Measurements from ENCODE around the gene SULT1C4. TPM values are rescaled to one million over a fixed set of nuclear protein-coding genes. Genes with fewer than 3 reads are reported as not detected.

SULT1C4 gene
- total RNA-seq, 1 donor from 2014 or later: 1.8 TPM

DNA sequence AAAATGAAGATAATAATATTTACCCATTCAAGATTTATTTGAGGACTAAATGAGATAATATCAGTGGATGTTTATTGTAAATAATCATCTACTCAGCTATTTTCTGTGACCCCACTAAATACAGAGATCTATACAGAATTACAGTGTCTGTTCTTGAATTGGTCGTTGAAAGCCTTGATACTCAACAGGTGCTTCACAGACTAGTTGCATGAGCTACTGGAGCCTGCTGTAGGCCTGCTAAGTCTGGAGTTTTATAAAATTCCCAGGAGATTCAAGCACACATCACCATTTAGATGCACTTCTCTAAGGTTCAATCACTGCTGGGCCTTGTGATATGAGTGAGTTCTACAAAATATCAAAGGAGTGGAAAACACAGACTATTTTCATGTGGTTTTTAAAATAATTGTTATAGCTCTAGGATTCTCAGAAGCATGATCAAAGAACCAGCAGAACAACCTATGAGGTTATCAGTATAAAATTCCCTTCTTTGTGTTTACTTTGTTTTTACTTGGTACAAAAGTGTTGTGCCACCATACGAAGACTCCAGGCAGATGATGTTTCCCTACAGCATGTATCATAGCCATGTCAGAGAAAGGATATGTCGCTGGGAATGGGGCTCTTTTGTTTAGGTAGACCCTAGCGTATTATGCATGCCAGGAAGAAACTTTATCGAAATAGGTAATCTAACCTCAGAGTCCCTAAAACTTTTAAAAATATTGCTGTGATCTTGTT is 7.1 kb downstream of the SULT1C4 start:
- no peak overlapping the region for H3K4me2 ChIP-seq (ENCODE audit: low read length)
- no peak overlapping the region for H3K27ac Mint-ChIP-seq (ENCODE audit: unreplicated experiment)
- no peak overlapping the region for H3K4me3 ChIP-seq (ENCODE audit: insufficient read depth, low read depth, low read length)
- no peaks in the 10 kb centered on the region for H3K36me3 Mint-ChIP-seq (ENCODE audit: low read depth, unreplicated experiment)
- no peak overlapping the region for H3K4me3 Mint-ChIP-seq (ENCODE audit: unreplicated experiment)
- H3K36me3 ChIP-seq (ENCODE audit: insufficient read depth, low read length): no peaks in the 10 kb centered on the region
- H3K9me3 Mint-ChIP-seq (ENCODE audit: unreplicated experiment): peaks cover 2% of the 10 kb centered on the region
- DNase-seq (ENCODE audit: low read depth): no peak
- peak; percentile 9 for FAIRE-seq
- H3K27me3 ChIP-seq (ENCODE audit: insufficient read depth, low read length): no peaks in the 10 kb centered on the region
- H3K4me1 Mint-ChIP-seq (ENCODE audit: low read depth, unreplicated experiment): peaks cover 17% of the 10 kb centered on the region
- H3K9ac ChIP-seq (ENCODE audit: low read length): no peak overlapping the region
- H3K4me1 ChIP-seq (ENCODE audit: insufficient read depth, low read length): peaks cover 3% of the 10 kb centered on the region
- H3K27ac ChIP-seq (ENCODE audit: low read depth, low read length): no peak overlapping the region
- H3K9me3 ChIP-seq (ENCODE audit: insufficient read depth, low read depth, low read length): no peaks in the 10 kb centered on the region
- no peak overlapping the region for H2AFZ ChIP-seq (ENCODE audit: low read depth, low read length)
- no peaks in the 10 kb centered on the region for H4K20me1 ChIP-seq (ENCODE audit: insufficient read depth, low read length)
- no peak for TF ChIP-seq EZH2 (IDR thresholded peaks at IDR 0.05; ENCODE audit: insufficient read depth, low read length)
- no peaks in the 10 kb centered on the region for H3K27me3 Mint-ChIP-seq (ENCODE audit: low read depth, unreplicated experiment)
- no peaks in the 10 kb centered on the region for H3K79me2 ChIP-seq (ENCODE audit: insufficient read depth, low read length)

DNA sequence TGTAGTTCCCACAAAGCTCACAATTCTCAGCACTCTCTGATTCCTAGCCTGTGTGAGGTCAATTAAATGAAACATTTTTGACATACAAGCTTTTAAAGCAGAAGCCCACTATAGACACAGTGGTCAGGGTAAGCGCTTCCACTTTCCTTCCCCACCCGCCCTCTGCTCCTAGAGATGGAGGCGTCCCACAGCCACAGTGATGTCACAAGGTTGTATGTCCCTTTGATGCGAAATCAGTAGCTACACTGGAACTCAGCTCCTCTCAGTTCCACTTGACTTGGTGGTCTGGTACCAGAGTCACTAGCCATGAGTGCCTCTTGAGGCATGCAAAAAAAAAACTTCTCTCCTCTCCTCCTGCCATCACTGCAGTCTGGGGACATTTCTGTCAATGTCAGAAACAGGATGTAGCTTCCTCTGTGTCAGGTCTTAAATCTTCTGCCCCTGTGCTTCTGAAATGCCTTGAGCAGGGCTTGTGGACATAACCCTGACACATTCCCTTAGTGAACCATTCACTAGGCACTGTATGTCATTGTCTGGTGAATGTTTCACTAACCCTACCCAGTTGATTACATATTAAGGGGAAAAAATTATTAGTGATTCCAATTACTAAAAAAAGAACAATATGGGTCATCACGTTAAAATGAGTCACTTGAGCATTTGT is 7.8 kb downstream of the SULT1C4 start:
- Histone ChIP-seq H3K4me3 (ENCODE audit: insufficient read depth, low read depth, low read length) (no peak overlapping the region), H3K36me3 (ENCODE audit: insufficient read depth, low read length) (no peaks in the 10 kb centered on the region), H3K4me2 (ENCODE audit: low read length) (no peak overlapping the region), H2AFZ (ENCODE audit: low read depth, low read length) (no peak overlapping the region), H3K79me2 (ENCODE audit: insufficient read depth, low read length) (no peaks in the 10 kb centered on the region), H3K9me3 (ENCODE audit: insufficient read depth, low read depth, low read length) (no peaks in the 10 kb centered on the region), H3K27ac (ENCODE audit: low read depth, low read length) (no peak overlapping the region), H3K9ac (ENCODE audit: low read length) (no peak overlapping the region), H4K20me1 (ENCODE audit: insufficient read depth, low read length) (no peaks in the 10 kb centered on the region), H3K4me1 (ENCODE audit: insufficient read depth, low read length) (peaks cover 3% of the 10 kb centered on the region), H3K27me3 (ENCODE audit: insufficient read depth, low read length) (no peaks in the 10 kb centered on the region)
- no peak for FAIRE-seq
- H3K27ac Mint-ChIP-seq (ENCODE audit: unreplicated experiment): no peak overlapping the region
- no peak for TF ChIP-seq EZH2 (IDR thresholded peaks at IDR 0.05; ENCODE audit: insufficient read depth, low read length)
- TF ChIP-seq, protein P1, sequence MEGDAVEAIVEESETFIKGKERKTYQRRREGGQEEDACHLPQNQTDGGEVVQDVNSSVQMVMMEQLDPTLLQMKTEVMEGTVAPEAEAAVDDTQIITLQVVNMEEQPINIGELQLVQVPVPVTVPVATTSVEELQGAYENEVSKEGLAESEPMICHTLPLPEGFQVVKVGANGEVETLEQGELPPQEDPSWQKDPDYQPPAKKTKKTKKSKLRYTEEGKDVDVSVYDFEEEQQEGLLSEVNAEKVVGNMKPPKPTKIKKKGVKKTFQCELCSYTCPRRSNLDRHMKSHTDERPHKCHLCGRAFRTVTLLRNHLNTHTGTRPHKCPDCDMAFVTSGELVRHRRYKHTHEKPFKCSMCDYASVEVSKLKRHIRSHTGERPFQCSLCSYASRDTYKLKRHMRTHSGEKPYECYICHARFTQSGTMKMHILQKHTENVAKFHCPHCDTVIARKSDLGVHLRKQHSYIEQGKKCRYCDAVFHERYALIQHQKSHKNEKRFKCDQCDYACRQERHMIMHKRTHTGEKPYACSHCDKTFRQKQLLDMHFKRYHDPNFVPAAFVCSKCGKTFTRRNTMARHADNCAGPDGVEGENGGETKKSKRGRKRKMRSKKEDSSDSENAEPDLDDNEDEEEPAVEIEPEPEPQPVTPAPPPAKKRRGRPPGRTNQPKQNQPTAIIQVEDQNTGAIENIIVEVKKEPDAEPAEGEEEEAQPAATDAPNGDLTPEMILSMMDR (IDR thresholded peaks at IDR 0.05; ENCODE audit: insufficient read depth, low read depth, low read length): no peak
- H3K4me1 Mint-ChIP-seq (ENCODE audit: low read depth, unreplicated experiment): peaks cover 17% of the 10 kb centered on the region
- H3K27me3 Mint-ChIP-seq (ENCODE audit: low read depth, unreplicated experiment): no peaks in the 10 kb centered on the region
- H3K9me3 Mint-ChIP-seq (ENCODE audit: unreplicated experiment): peaks cover 4% of the 10 kb centered on the region
- no peak overlapping the region for H3K4me3 Mint-ChIP-seq (ENCODE audit: unreplicated experiment)
- no peak for DNase-seq (ENCODE audit: low read depth)
- H3K36me3 Mint-ChIP-seq (ENCODE audit: low read depth, unreplicated experiment): no peaks in the 10 kb centered on the region

DNA sequence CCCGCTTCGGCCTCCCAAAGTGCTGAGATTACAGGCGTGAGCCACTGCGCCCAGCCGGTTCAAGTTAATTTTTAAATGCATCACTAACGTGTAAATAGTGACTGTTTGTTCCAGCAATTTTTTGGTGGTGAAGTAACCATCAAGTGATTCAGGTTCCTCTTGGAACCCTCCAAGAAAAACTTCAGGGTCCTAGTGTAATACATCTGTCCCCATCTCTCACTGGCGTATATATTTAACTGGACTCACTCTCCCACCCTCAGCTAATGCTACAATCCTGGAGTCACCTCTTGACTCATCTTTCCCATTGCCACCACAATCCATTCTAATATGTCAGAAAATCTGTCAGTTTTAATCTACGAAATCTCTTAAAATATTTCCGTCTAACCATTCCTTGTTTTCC is 10.3 kb downstream of the SULT1C4 start:
- no peak overlapping the region for H3K27ac Mint-ChIP-seq (ENCODE audit: unreplicated experiment)
- H4K20me1 ChIP-seq (ENCODE audit: insufficient read depth, low read length): no peaks in the 10 kb centered on the region
- H3K36me3 ChIP-seq (ENCODE audit: insufficient read depth, low read length): no peaks in the 10 kb centered on the region
- H3K27me3 Mint-ChIP-seq (ENCODE audit: low read depth, unreplicated experiment): no peaks in the 10 kb centered on the region
- no peak overlapping the region for H3K4me3 ChIP-seq (ENCODE audit: insufficient read depth, low read depth, low read length)
- H3K9me3 ChIP-seq (ENCODE audit: insufficient read depth, low read depth, low read length): no peaks in the 10 kb centered on the region
- no peak for TF ChIP-seq EZH2 (IDR thresholded peaks at IDR 0.05; ENCODE audit: insufficient read depth, low read length)
- TF ChIP-seq, protein P1 (IDR thresholded peaks at IDR 0.05; ENCODE audit: insufficient read depth, low read depth, low read length): no peak
- peaks cover 12% of the 10 kb centered on the region for H3K4me1 Mint-ChIP-seq (ENCODE audit: low read depth, unreplicated experiment)
- FAIRE-seq (no peak), DNase-seq (ENCODE audit: low read depth) (no peak)
- no peak overlapping the region for H3K27ac ChIP-seq (ENCODE audit: low read depth, low read length)
- peaks cover 14% of the 10 kb centered on the region for H3K9me3 Mint-ChIP-seq (ENCODE audit: unreplicated experiment)
- H3K36me3 Mint-ChIP-seq (ENCODE audit: low read depth, unreplicated experiment): peaks cover 4% of the 10 kb centered on the region
- no peak overlapping the region for H3K4me3 Mint-ChIP-seq (ENCODE audit: unreplicated experiment)
- no peak overlapping the region for H3K9ac ChIP-seq (ENCODE audit: low read length)
- H3K79me2 ChIP-seq (ENCODE audit: insufficient read depth, low read length): no peaks in the 10 kb centered on the region
- H3K27me3 ChIP-seq (ENCODE audit: insufficient read depth, low read length): no peaks in the 10 kb centered on the region
- no peak overlapping the region for H2AFZ ChIP-seq (ENCODE audit: low read depth, low read length)
- no peak overlapping the region for H3K4me2 ChIP-seq (ENCODE audit: low read length)
- peaks cover under 1% of the 10 kb centered on the region for H3K4me1 ChIP-seq (ENCODE audit: insufficient read depth, low read length)
